DMS 273 (cell line): Measurements from ENCODE around the gene EHBP1L1.

Experiments
- DNase-seq: peaks from one replicate; lab custom pipeline; 2025; ENCODE audit not compliant: unreplicated experiment; lab: John Stamatoyannopoulos, UW

The EHBP1L1 gene

GRCh38 chr11:65546217-65546958 is 29.5 kb upstream of the EHBP1L1 start:
- DNase-seq, result peak; percentile 86

GRCh38 chr11:65547446-65548125 is 28.3 kb upstream of the EHBP1L1 start:
- no peak for DNase-seq

GRCh38 chr11:65548395-65548794 is 27.5 kb upstream of the EHBP1L1 start:
- no peak for DNase-seq

- no peak for DNase-seq
Measured at GRCh38 chr11:65549096-65549495, 26.8 kb upstream of the EHBP1L1 start.

GRCh38 chr11:65551572-65552387 is 24.1 kb upstream of the EHBP1L1 start:
- DNase-seq, result peak; percentile 65

GRCh38 chr11:65552388-65552951 is 23.4 kb upstream of the EHBP1L1 start:
- no peak for DNase-seq

GRCh38 chr11:65553301-65554001 is 22.4 kb upstream of the EHBP1L1 start:
- DNase-seq, result no peak

- no peak for DNase-seq
Measured at GRCh38 chr11:65554057-65554818, 21.6 kb upstream of the EHBP1L1 start.

- no peak for DNase-seq
Measured at GRCh38 chr11:65554842-65555430, 20.9 kb upstream of the EHBP1L1 start.

GRCh38 chr11:65555693-65556231 is 20.1 kb upstream of the EHBP1L1 start:
- no peak for DNase-seq

- no peak for DNase-seq
Measured at GRCh38 chr11:65556470-65557279, 19.2 kb upstream of the EHBP1L1 start.

GRCh38 chr11:65557280-65558001 is 18.4 kb upstream of the EHBP1L1 start:
- no peak for DNase-seq

- DNase-seq, result peak; percentile 81
Measured at GRCh38 chr11:65558002-65558929, 17.6 kb upstream of the EHBP1L1 start, which contains the start of gene LTBP3. Gene LTBP3 (minus strand): TSS chr11:65558359. CDS start chr11:65557959, 400 bp downstream.

GRCh38 chr11:65558930-65559509 is 16.8 kb upstream of the EHBP1L1 start:
- no peak for DNase-seq

GRCh38 chr11:65559535-65559934 is 16.3 kb upstream of the EHBP1L1 start:
- DNase-seq, result no peak

- peak; percentile 55 for DNase-seq
Measured at GRCh38 chr11:65559951-65560537, 15.8 kb upstream of the EHBP1L1 start.
